IPS-15b (cell line): ENCODE results near the gene RCN1.
"Not testable (repeated sequence)": the region's sequence is repeated elsewhere in the genome, so short reads cannot be mapped to it uniquely, and the experiment has no call there.

Experiments used
- H3K27me3 ChIP-seq: one replicate; pipeline ENCODE4 v1.6.1; 2013; ENCODE audit warnings: low read length; ENCODE audit not compliant: control insufficient read depth, insufficient read depth
- H3K36me3 ChIP-seq: one replicate; pipeline ENCODE4 v1.6.1; 2013; ENCODE audit warnings: low read length; ENCODE audit not compliant: control insufficient read depth, insufficient read depth
- H3K4me1 ChIP-seq: one replicate; pipeline ENCODE4 v1.6.1; 2013; ENCODE audit warnings: mild to moderate bottlenecking, low read length; ENCODE audit not compliant: control insufficient read depth, insufficient read depth
- H3K4me3 ChIP-seq: one replicate; pipeline ENCODE4 v1.5.1; 2013; ENCODE audit warnings: low read depth, low read length
- H3K9ac ChIP-seq: one replicate; pipeline ENCODE4 v1.6.1; 2013; ENCODE audit warnings: low read depth, mild to moderate bottlenecking, low read length
- H3K9me3 ChIP-seq: one replicate; pipeline ENCODE4 v1.6.1; 2013; ENCODE audit warnings: mild to moderate bottlenecking, low read length; ENCODE audit not compliant: control insufficient read depth, insufficient read depth

RCN1 gene

GRCh38 chr11:32119139-32119538 is 28.3 kb downstream of the RCN1 start:
- not testable (repeated sequence) for H3K9ac ChIP-seq, H3K36me3 ChIP-seq, H3K9me3 ChIP-seq, H3K4me3 ChIP-seq, H3K4me1 ChIP-seq, H3K27me3 ChIP-seq

- Histone ChIP-seq H3K4me3 (no peak overlapping the region), H3K9ac (no peak overlapping the region), H3K4me1 (no peaks in the 10 kb centered on the region), H3K36me3 (no peaks in the 10 kb centered on the region), H3K9me3 (no peaks in the 10 kb centered on the region), H3K27me3 (no peaks in the 10 kb centered on the region)
These were observed 30.1 kb downstream of the RCN1 start for GRCh38 chr11:32121012-32121411.

DNA sequence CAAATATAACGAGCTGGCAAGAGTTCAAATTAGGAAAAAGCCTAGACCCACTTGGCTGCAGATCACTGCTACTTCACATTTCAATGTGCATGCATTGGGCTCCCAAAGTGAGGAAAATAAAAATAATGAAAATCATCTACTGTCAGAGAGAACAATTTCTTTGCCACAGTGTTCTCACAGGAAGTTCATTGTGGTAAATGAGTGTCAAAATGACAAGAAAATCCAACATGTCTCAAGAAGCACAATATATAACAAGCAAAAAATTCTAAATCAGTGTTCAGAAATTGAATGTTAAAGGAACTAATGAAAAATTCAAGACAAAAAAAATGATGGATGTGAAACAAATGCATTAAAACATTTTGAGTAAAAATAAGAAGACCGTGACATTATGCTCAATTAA is 31.3 kb downstream of the RCN1 start:
- no peak overlapping the region for H3K9ac ChIP-seq
- H3K4me3 ChIP-seq = no peak overlapping the region
- no peaks in the 10 kb centered on the region for H3K36me3 ChIP-seq
- no peaks in the 10 kb centered on the region for H3K9me3 ChIP-seq
- no peaks in the 10 kb centered on the region for H3K27me3 ChIP-seq
- no peaks in the 10 kb centered on the region for H3K4me1 ChIP-seq

GRCh38 chr11:32131321-32131720 is 40.4 kb downstream of the RCN1 start:
- H3K9me3 ChIP-seq = no peaks in the 10 kb centered on the region
- no peaks in the 10 kb centered on the region for H3K4me1 ChIP-seq
- H3K27me3 ChIP-seq = no peaks in the 10 kb centered on the region
- no peak overlapping the region for H3K4me3 ChIP-seq
- H3K36me3 ChIP-seq = no peaks in the 10 kb centered on the region
- H3K9ac ChIP-seq = no peak overlapping the region

DNA sequence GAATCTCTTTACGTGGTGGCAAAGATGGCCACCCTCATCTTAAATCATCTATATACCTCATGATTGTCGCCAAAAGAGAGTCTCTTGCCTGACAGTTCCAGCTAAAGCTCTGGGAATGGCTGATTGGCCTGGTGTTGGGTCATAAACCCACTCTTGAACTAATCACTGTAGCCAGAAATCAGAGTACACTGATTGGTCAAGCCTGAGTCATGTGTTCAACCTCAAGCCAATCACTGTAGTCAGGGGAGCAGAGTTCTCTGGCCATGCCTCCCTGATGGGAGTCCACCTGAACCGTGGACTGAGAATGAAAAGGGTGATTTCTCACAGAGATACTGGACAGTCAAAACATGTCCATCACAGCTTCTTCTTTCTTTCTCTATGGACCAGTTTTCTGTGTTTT is 45.8 kb downstream of the RCN1 start:
- Histone ChIP-seq H3K36me3 (no peaks in the 10 kb centered on the region), H3K9ac (no peak overlapping the region), H3K4me1 (no peaks in the 10 kb centered on the region), H3K27me3 (no peaks in the 10 kb centered on the region), H3K4me3 (no peak overlapping the region), H3K9me3 (no peaks in the 10 kb centered on the region)

- no peaks in the 10 kb centered on the region for H3K9me3 ChIP-seq
- H3K4me3 ChIP-seq = no peak overlapping the region
- no peaks in the 10 kb centered on the region for H3K36me3 ChIP-seq
- H3K4me1 ChIP-seq = no peaks in the 10 kb centered on the region
- H3K27me3 ChIP-seq = no peaks in the 10 kb centered on the region
- H3K9ac ChIP-seq = no peak overlapping the region
These were observed 46.4 kb downstream of the RCN1 start for GRCh38 chr11:32137263-32137662.

GRCh38 chr11:32137869-32138268 is 47.0 kb downstream of the RCN1 start:
- no peaks in the 10 kb centered on the region for H3K4me1 ChIP-seq

GRCh38 chr11:32138902-32139301 is 48.0 kb downstream of the RCN1 start:
- Histone ChIP-seq H3K9me3 (no peaks in the 10 kb centered on the region), H3K9ac (no peak overlapping the region), H3K4me3 (no peak overlapping the region), H3K27me3 (no peaks in the 10 kb centered on the region), H3K4me1 (no peaks in the 10 kb centered on the region), H3K36me3 (no peaks in the 10 kb centered on the region)

More at GRCh38 chr11:32137869-32138268, 47.0 kb downstream of the RCN1 start:
- Histone ChIP-seq H3K27me3 (no peaks in the 10 kb centered on the region), H3K36me3 (no peaks in the 10 kb centered on the region), H3K9me3 (no peaks in the 10 kb centered on the region), H3K9ac (no peak overlapping the region), H3K4me3 (no peak overlapping the region)

DNA sequence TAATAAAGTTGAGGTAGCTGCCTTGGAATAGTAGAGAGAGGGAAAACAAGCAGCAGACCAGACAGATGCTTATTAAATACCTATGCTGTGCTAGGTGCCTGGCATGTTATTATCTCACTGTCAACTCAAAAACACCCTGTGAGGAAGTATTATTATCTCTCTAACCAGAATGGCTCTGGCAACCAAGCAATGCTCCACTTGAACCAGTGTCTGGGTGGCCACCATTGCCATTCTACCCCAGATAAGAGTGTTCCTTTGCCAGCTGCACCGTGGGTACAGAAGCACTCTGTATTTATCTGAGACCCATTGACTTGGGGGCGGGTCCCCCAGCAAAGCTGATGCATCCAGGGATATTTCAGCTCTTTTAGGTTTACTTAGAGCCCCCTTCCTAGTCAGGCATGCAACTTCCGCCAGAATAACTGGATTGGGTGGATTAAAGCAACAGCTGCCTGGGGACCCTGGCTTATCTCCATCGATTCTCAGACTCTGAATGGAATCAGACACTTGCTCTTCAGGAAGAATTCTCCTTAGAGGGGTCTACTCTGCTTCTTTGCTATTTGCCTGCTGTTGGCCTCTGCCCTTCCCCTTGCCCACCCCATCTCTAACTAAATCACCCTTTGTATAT is 49.1 kb downstream of the RCN1 start:
- Histone ChIP-seq H3K4me1 (no peaks in the 10 kb centered on the region), H3K9me3 (no peaks in the 10 kb centered on the region), H3K4me3 (no peak overlapping the region), H3K36me3 (no peaks in the 10 kb centered on the region), H3K27me3 (no peaks in the 10 kb centered on the region), H3K9ac (no peak overlapping the region)

- Histone ChIP-seq H3K4me3 (no peak overlapping the region), H3K9ac (no peak overlapping the region), H3K27me3 (no peaks in the 10 kb centered on the region), H3K9me3 (no peaks in the 10 kb centered on the region), H3K4me1 (no peaks in the 10 kb centered on the region), H3K36me3 (no peaks in the 10 kb centered on the region)
These were observed 51.1 kb downstream of the RCN1 start for GRCh38 chr11:32141745-32142546.

DNA sequence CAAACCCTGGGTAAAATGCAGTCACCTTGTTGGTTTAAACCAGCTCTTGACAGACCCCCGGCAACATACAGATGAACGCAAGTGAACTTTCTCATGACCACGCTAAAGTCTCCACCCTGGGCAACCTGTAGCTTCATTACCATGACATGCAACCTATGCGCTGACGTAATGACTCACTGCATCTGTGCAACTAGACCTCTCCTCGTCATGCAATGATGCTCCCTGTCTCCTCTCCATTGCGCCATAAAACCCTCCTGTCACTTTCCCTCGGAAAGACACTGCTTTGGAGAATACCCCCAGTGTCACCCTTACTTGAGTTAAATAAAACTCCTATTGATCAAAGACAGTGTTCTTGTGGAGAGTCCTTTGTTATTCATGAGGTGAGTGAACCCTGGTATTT is 52.5 kb downstream of the RCN1 start:
- Histone ChIP-seq H3K4me1 (no peaks in the 10 kb centered on the region), H3K36me3 (no peaks in the 10 kb centered on the region), H3K9ac (no peak overlapping the region), H3K9me3 (no peaks in the 10 kb centered on the region), H3K4me3 (no peak overlapping the region), H3K27me3 (no peaks in the 10 kb centered on the region)

- Histone ChIP-seq H3K27me3 (no peaks in the 10 kb centered on the region), H3K9me3 (no peaks in the 10 kb centered on the region), H3K4me3 (no peak overlapping the region), H3K4me1 (no peaks in the 10 kb centered on the region), H3K36me3 (no peaks in the 10 kb centered on the region), H3K9ac (no peak overlapping the region)
These were observed 54.4 kb downstream of the RCN1 start for GRCh38 chr11:32145282-32145681.
